ENCODE results near the gene UNC5A.

Gene UNC5A

DNA sequence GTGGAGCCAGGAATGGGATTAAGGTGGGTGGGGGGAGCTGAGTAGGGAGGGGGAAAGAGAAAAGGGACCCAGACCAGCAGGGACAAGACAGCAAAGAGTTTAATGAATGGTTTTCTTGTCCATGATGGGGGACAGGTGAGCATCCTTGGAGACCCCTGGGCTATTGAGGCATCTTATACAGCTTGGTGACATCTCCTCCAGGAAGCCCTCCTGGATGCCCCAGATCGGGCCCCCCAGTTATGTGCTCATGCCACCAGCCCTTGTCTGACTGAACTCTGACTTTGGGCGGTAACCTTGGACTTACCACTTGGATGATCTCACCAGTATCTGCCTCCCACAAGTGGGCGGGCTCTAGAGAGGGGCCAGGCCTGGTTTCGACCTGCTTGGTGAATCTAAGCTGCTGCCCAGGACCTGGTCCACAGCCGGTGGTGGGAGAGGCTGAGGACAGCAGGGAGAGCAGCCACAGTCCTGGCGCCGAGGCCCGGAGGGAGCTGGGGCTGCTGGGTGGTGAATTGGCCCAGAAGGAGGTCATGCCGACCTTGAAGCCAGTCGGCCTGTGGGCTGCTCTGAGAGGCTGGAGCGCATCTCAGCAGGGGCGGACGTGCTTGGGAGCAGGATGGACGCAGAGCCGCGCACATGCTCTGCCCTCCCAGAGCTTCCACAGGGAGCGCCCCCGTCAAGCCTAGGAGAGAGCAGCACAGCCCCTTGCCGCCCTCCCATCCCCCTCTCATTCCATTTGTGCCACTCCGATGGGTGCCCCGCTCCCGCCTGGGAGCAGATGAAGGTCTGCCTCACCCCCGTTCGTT lies 36.2 kb downstream of the UNC5A start:
- DNase-seq (ENCODE audit: low read depth) = no peak

DNA sequence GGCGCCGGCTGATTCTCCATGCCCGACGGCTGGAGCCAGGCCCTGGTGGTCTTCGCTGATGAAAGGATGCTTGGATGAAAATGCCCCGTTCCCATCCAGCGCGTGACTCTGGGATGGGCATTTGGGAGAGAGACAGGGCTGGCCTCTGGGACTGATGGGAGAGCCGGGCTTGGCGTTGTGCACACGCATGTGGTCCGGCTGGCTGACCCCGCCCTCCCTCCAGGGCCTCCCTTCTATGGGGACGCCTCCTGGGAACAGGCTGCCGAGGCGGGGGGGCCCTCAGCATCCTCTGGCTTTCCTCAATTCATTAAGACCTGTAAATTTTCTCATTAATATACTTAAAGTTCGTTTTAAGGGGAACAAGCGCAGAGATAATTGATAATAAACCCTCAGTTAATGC lies 36.8 kb downstream of the UNC5A start:
- DNase-seq (ENCODE audit: low read depth) = no peak

DNA sequence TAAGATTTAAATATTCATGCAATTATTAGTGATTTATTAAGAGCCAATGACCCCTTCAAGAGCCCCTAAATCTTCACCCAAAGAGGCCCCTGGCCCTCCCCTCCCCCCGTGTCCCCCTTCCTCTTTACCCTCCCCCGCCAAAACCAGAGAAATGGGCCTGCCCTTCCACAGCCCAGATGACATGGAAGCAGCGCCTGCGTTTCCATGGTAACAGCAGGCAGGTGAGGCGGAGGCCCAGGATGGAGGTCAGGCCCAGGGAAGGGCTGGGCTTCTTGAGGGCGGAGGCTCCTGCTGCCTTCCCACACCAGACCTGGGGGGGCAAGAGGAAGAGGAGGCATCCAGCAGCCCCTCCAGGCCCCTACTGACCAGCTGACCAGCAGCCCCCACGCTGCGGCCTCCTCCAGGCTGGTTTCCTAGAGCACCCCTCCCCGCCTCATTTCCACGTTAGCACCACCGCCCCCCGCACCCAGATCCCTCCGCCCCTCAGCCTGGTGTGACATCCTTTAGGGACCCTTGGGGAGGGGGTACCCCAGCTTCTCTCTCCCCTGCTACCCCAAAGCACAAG lies 37.4 kb downstream of the UNC5A start:
- DNase-seq (ENCODE audit: low read depth) = no peak

DNA sequence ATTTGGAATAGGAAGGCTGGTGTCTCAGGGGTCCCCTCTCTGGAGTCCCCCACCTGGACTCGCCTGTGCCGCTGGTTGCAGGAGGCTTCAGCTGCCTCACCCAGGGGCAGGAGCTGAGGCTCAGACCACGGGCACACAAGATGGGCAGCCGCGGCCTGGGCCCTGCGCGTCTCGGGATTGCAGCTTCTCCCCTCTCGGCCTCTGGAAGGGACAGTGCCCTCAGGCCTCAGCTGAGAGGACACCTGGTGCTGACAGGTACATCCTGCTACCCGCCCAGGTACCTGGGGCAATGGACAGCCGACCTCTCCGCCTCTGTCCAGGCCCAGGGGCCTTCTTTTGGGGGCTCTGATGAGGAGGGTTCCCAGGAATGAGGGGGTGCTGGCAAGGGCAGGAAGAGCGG lies 38.3 kb downstream of the UNC5A start:
- no peak for DNase-seq (ENCODE audit: low read depth)

DNA sequence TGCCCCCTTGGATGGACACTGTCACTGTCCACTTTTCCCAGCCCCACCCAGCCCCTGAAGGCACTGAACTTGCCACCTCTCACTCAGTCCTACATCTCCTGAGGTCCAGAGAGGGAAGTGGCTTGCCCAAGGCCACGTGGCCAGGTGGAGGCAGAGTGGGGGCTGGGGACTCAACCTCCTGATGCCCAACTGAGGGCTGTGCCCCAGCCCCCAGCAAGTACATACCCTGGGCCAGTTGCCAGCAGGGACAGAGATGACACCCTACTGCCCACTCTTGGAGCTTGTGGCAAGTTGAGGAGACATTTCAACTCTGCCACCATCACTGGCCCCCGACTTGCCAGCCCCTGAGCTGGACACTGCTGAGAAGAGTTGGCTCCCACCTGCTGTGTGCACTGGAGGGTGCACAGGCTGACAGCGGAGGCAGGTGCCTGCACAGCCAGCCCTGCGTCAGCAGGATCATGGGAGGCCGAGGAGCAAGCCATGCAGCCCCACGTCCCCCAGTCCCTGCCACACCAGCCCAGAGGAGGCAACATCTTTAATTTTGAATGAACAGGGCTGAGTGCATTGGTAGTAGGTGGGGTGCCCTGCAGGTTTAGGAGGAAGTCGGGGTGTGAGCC lies 39.4 kb downstream of the UNC5A start:
- no peak for DNase-seq (ENCODE audit: low read depth)

DNA sequence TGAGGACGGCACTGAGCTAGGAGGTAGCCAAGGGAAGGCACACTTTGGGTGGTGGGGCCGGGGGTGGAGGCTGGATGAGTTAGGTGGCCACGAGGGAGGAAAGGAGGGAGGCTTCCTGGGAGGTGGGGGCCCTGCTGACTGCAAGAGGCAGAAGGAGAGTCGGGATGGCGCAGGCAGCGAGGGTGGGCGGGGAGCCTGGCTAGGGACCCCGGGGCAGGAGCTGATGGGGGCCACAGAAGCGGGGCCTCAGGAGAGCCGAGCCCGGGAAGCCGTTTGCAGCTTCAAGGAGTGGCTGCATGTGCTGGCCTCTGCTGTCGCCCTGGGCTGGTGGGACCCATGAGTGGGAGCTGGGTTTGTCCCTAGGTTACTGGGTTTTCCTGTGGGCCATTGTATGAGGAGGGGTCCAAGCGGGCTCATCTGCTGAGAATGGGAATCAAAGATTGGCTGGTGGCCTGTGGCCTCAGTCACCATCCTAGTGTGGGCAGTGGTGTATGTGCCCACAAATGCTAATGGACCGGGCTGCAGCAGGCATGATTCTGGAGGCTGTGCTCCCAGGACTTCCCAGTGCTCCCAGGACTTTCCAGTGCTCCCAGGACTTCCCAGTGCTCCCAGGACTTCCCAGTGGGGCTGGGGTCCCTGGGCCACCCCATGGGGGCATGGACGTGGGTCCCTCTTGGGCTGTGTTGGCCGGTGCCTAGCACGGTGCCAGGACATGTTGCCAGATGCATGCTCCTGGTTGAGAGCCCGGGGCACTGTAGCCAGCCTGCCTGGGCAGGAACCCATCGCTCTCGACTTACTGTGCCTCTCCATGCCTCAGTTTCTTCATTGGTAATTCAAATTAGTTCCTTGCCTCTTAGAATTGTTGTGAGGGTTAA lies 40.2 kb downstream of the UNC5A start:
- DNase-seq (ENCODE audit: low read depth) = no peak

DNA sequence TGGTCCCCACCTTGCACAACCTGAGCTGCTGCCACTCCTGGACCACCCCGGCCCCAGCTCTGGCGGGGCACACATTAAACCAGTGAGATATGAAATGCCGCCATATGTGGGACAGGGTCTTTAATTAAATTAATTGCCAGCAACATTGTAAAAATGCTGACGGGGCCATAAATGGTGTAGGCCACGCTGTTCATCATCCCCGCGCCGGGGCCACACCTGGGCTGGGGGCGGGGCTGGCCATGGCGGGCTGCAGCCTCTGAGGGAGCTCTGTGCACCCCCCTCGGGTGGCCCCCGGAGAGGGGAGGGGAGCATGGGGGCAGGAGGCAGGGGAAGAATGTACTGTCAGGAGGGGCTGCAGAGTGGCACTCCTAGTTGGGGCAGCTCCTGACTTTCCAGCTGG lies 41.0 kb downstream of the UNC5A start:
- DNase-seq (ENCODE audit: low read depth) = no peak

GRCh38 chr5:176851871-176852658 lies 41.7 kb downstream of the UNC5A start:
- no peak for DNase-seq (ENCODE audit: low read depth)

GRCh38 chr5:176853151-176853778 lies 42.9 kb downstream of the UNC5A start:
- DNase-seq (ENCODE audit: low read depth) = no peak

DNA sequence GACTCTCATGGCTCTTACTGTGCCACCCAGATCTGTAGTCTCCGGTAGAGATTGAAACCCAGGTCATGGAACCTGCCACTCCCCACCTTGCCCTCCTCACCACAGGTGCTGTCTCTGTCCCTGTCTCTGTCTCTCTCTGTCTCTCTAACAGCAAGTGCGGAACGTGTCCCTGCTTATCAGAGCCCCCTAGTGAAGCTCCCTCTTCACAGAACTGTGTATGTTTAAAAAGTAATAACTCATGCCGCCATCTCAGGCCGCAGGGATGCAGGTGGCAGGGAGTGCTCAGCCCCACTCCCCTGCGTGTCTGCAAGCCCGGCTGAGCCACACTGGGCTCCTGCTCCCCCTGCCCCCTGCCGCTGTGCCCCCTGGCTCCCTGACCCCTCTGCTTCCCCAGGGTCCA lies 43.8 kb downstream of the UNC5A start:
- no peak for DNase-seq (ENCODE audit: low read depth)

- DNase-seq (ENCODE audit: low read depth) = no peak
Measured at GRCh38 chr5:176855598-176855997, 45.2 kb downstream of the UNC5A start.

DNA sequence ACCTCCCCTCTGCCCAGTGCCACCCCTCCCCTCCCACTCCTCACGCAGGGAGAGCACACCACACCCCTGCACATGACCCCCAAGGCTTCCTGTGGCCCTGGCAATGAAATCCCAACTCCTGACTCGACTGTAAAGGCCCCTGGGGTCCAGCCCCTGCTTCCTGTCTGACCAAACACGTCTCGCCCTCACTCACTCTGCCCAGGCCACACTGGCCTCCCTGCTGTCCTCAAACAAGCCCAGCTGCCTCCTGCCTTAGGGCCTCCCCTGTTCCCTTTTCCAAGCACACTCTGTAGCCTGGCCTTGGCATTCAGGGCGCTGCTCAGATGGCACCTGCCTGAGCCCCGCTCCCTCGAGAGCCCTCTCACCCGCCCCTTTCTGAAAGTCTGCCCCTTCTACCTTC lies 46.4 kb downstream of the UNC5A start:
- DNase-seq (ENCODE audit: low read depth) = no peak

GRCh38 chr5:176857216-176857893 lies 47.0 kb downstream of the UNC5A start:
- DNase-seq (ENCODE audit: low read depth) = no peak

DNA sequence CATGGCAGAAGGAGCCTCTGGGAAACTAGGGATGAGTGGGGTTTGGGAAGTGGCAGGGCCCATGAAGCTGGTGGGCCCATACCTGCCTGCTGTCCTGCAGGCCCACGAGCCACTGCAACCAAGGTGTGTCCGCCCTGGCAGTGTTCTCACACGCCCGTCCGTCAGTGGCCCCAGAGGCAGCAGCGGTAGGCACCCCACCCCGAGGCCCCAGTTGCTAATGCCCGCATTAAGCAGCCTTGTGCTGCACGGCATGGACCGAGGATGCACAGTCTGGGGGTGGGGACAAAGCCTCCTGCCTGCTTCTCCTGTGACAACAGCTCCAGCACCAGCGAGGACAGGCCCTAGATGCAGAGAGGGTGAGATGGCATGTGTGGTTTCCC lies 47.5 kb downstream of the UNC5A start:
- DNase-seq (ENCODE audit: low read depth) = no peak

DNA sequence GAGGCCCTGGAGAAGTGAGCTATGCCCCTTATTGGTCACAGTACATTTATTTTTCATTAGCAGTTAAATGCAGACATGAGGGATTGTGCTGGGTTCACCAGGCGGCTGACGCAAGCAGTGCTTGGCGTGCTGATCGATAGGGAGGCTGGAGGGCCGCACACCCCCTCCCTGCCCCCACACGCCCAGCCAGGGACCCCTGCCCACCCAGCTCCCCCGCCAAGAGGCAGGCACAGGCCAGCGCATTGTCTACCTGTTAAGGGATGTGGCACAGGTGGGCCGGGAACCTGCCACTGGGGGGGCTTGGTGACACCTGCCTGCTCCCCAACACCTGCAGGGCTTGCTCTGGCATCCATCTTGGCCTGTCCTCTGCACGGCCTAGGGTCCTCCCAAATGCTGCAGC lies 49.6 kb downstream of the UNC5A start:
- no peak for DNase-seq (ENCODE audit: low read depth)

DNA sequence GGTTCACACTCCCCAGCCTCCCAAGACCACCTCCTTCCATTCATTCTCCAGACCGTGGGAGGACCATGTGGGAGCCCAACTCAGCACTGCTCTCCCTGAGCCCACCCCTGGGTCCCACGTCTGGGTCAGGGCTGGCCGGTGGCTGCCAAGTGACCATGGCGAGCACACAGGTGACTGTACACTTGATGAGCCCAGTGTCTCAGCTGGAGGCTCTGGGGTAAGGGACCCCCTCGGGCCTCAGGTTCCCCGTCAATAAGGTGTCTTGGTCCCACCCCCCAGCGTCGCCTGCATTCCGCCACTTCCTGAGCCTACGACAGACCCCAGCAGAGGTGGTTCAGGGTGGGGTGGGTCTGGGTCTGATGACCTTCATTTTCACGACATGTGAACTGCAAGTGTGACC lies 50.0 kb downstream of the UNC5A start:
- DNase-seq (ENCODE audit: low read depth) = no peak

DNA sequence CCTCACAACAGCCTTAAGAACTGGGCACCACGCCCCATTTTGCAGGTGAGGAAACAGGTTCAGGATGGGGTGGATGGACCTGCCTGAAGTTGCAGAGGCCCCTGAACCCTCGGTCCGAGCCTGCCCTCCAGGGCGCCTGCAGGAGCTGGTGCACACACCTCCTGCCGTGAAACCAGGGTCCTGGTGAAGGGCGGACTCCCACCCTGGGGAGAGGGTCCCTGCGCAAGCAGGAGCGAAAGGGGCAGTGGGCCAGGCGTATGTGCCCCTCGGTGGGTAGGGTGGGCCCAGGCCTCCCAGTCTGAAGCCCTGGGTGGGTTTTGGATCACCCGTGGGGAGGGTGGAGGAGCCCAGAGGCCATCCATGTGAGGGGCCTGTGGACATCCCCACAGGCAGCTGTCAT lies 50.9 kb downstream of the UNC5A start:
- no peak for DNase-seq (ENCODE audit: low read depth)

GRCh38 chr5:176862330-176862995 lies 52.1 kb downstream of the UNC5A start:
- DNase-seq (ENCODE audit: low read depth) = no peak

- DNase-seq (ENCODE audit: low read depth) = no peak
Measured at GRCh38 chr5:176863041-176863764, 52.8 kb downstream of the UNC5A start.

DNA sequence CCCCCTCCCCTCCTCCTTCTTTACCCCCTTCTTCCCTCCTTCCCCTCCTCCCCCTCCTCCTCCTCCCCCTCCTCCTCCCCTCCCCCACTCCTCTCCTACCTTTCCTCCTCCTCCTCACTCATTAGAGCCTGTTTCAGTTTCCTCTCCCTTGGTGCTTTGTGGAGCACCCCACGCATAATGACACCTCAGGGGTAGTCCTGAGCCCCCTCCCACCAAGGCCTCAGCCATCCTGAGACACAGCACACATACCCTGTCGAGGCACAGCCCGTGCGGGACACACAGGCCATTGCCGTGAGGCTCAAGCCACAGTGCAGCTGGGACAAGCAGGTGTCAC lies 53.4 kb downstream of the UNC5A start:
- no peak for DNase-seq (ENCODE audit: low read depth)

Measured in non-pigmented ciliary epithelial cell (primary cell).